ENCODE measurements around the gene MAD1L1.
"Not testable (repeated sequence)": the region's sequence is repeated elsewhere in the genome, so short reads cannot be mapped to it uniquely, and the experiment has no call there.

MAD1L1 gene

DNA sequence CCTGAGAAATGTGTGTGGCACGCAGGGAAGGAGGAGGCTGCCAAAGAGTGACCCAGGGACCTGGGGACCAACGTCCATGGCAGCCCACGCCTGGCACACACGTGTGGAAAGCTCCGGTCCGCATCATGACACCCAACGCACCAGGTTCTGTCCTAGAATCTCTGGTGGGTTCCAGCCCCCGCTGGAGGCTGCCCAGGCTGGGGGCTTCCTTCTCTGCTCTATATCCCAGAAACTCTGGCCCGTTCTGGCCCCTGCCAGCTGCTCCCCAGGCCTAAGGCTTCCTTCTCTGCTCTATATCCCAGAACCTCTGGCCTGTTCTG, 300.8 kb downstream of the MAD1L1 start:
- H3K4me3 ChIP-seq (ENCODE audit: low read depth in 1 of 5, low read length in 5 of 5) = no peak overlapping the region
- H3K27me3 ChIP-seq (ENCODE audit: control insufficient read depth in 5 of 5, insufficient read depth in 4 of 5, low read length in 5 of 5) = no peaks in the 10 kb centered on the region
- H3K27ac ChIP-seq (ENCODE audit: low read depth, low read length) = no peak overlapping the region
- H3K9me3 ChIP-seq (ENCODE audit: control insufficient read depth in 5 of 5, low read length in 5 of 5) = no peaks in the 10 kb centered on the region
- no peak overlapping the region for H3K9ac ChIP-seq (ENCODE audit: low read length in 5 of 5)
- H3K36me3 ChIP-seq (ENCODE audit: control insufficient read depth in 5 of 5, insufficient read depth in 5 of 5, low read length in 5 of 5) = peaks cover 0 to 18% (median 10%) of the 10 kb centered on the region in 5 donors
- H3K4me1 ChIP-seq (ENCODE audit: control insufficient read depth in 5 of 5, insufficient read depth in 5 of 5, low read length in 5 of 5) = peaks cover 0 to 5% (median 0%) of the 10 kb centered on the region in 5 donors

DNA sequence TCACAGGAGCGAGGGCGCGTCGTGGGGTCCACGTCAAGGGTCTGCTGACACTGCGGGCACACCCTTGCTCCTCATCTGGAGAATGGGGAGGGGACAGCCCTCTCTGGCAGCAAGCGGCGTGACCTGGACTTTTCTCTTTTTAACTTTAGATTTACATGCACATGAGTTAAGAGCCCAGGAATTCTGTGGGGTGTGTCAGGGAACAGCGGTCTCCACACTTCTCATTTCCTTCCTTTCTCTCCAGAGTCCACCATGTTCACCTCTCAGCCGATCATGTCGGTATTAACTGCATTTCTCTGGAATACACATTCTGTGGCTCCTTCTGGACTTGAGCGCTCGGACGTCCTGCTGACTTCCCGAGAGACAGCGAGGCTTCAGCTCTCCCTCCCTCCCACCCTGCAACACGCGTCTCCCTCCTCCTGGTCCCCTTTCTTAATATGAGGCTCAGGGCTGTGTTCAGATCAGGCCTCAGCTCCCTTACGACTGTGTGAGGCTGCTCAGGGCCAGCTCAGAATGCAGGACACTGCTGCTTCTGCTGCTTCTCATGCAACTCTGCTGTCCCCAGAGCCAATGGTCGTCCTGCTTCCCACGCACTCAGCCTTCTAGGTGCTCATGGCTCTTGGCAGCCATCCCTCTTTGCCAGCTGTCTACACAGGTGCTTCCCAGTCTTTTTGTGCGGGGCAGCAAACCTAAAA, 301.3 kb downstream of the MAD1L1 start:
- no peak overlapping the region for H3K9ac ChIP-seq (ENCODE audit: low read length in 5 of 5)

DNA sequence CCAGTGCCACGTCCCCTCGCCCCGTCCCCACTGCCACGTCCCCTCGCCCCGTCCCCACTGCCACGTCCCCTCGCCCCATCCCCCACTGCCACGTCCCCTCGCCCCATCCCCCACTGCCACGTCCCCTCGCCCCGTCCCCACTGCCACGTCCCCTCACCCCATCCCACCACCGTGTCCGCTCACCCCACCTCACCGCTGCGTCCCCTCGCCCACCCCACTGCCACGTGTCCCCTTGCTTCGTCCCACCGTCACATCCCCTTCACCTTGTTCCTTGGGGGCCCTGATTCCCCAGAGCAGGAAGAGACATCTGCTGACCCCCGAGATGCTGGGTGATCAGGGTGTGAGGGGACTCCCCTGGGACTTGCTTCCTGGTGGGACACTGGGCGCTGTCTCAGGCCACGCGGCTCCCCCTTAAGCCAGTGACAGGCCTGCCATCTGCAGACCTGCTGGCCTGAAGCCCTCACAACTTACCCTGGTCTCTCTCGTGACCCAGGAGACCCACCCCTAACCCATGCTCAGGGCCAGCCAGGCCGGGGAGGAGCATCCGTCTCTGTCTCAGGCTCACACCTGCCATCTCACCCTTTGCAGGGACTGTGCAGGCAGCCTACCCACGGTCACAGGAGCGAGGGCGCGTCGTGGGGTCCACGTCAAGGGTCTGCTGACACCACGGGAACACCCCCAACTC, 302.2 kb downstream of the MAD1L1 start:
- Histone ChIP-seq H3K4me1 (ENCODE audit: control insufficient read depth in 5 of 5, insufficient read depth in 5 of 5, low read length in 5 of 5) (peaks cover 0 to 5% (median 0%) of the 10 kb centered on the region in 5 donors), H3K4me3 (ENCODE audit: low read depth in 1 of 5, low read length in 5 of 5) (no peak overlapping the region), H3K9me3 (ENCODE audit: control insufficient read depth in 5 of 5, low read length in 5 of 5) (no peaks in the 10 kb centered on the region), H3K36me3 (ENCODE audit: control insufficient read depth in 5 of 5, insufficient read depth in 5 of 5, low read length in 5 of 5) (peaks cover 0 to 7% (median 2%) of the 10 kb centered on the region in 5 donors), H3K27me3 (ENCODE audit: control insufficient read depth in 5 of 5, insufficient read depth in 4 of 5, low read length in 5 of 5) (no peaks in the 10 kb centered on the region), H3K9ac (ENCODE audit: low read length in 5 of 5) (no peak overlapping the region), H3K27ac (ENCODE audit: low read depth, low read length) (no peak overlapping the region)

More for the DNA sequence above, 301.3 kb downstream of the MAD1L1 start:
- Histone ChIP-seq H3K9me3 (ENCODE audit: control insufficient read depth in 5 of 5, low read length in 5 of 5) (no peaks in the 10 kb centered on the region), H3K27me3 (ENCODE audit: control insufficient read depth in 5 of 5, insufficient read depth in 4 of 5, low read length in 5 of 5) (no peaks in the 10 kb centered on the region), H3K4me3 (ENCODE audit: low read depth in 1 of 5, low read length in 5 of 5) (no peak overlapping the region), H3K4me1 (ENCODE audit: control insufficient read depth in 5 of 5, insufficient read depth in 5 of 5, low read length in 5 of 5) (peaks cover 0 to 5% (median 0%) of the 10 kb centered on the region in 5 donors), H3K27ac (ENCODE audit: low read depth, low read length) (no peak overlapping the region), H3K36me3 (ENCODE audit: control insufficient read depth in 5 of 5, insufficient read depth in 5 of 5, low read length in 5 of 5) (peaks cover 0 to 15% (median 9%) of the 10 kb centered on the region in 5 donors)

DNA sequence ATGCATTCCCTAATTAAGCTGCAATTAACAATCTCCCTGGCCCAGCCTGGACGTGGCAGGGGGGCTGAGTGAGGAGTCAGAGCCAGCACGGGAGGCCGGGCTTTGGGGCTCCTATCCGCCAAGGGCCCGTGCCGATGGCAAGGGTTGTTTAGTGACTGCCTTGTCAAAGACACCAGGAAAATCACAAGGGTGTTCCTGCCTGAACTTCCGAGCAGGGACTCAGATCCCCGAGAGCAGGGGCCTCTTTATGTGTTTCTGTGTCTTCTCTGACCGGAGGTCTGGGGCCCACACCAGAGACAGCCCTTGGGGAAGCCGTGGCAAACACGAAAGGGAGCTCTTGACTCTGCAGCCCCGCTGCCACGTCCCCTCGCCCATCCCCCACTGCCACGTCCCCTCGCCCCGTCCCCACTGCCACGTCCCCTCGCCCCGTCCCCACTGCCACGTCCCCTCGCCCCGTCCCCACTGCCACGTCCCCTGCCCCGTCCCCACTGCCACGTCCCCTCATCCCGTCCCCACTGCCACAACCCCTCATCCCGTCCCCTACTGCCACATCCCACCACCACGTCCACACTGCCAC, 303.3 kb downstream of the MAD1L1 start:
- not testable (repeated sequence) for H3K4me1 ChIP-seq (ENCODE audit: control insufficient read depth in 5 of 5, insufficient read depth in 5 of 5, low read length in 5 of 5); H3K9ac ChIP-seq (ENCODE audit: low read length in 5 of 5); H3K27ac ChIP-seq (ENCODE audit: low read depth, low read length); H3K4me3 ChIP-seq (ENCODE audit: low read depth in 1 of 5, low read length in 5 of 5); H3K9me3 ChIP-seq (ENCODE audit: control insufficient read depth in 5 of 5, low read length in 5 of 5); H3K27me3 ChIP-seq (ENCODE audit: control insufficient read depth in 5 of 5, insufficient read depth in 4 of 5, low read length in 5 of 5); H3K36me3 ChIP-seq (ENCODE audit: control insufficient read depth in 5 of 5, insufficient read depth in 5 of 5, low read length in 5 of 5)

DNA sequence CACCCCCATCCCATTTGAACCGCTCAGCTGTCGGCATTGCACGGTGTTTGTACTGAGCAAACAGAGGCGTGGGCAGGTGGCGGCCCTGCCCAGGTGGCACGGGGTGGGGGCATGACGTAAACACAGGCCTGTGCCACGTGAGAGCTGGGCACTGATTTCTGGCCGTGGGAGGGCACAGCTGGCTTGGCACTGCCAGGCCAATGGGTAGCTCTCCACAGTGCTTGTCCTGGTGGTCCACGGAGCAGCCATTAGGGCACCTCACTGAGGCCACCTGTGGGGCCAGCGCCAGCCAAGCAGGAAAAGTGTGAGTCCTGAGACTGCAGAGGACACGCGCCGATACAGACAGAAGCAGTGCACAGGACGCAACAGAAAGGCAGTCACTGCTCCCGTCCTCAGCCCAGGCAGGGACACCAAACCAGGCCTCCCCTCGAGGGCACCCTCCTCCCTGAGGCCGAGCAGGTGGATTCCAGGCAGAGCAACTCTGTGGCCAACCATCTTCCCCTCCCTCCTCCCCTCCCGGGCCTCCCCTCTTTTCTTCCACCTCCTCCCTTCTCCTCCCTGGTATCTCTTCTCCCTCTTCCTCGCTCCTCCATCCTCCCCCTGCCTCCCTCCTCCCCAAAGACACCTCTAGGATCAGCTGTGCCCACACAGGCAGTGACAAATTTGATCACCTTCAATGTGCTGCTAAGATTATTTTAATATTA, 303.9 kb downstream of the MAD1L1 start:
- no peak overlapping the region for H3K27ac ChIP-seq (ENCODE audit: low read depth, low read length)
- H3K9me3 ChIP-seq (ENCODE audit: control insufficient read depth in 5 of 5, low read length in 5 of 5) = no peaks in the 10 kb centered on the region
- no peak overlapping the region for H3K4me3 ChIP-seq (ENCODE audit: low read depth in 1 of 5, low read length in 5 of 5)
- no peaks in the 10 kb centered on the region for H3K27me3 ChIP-seq (ENCODE audit: control insufficient read depth in 5 of 5, insufficient read depth in 4 of 5, low read length in 5 of 5)
- H3K36me3 ChIP-seq (ENCODE audit: control insufficient read depth in 5 of 5, insufficient read depth in 5 of 5, low read length in 5 of 5) = peaks cover 0 to 5% (median 0%) of the 10 kb centered on the region in 5 donors
- H3K9ac ChIP-seq (ENCODE audit: low read length in 5 of 5) = no peak overlapping the region
- H3K4me1 ChIP-seq (ENCODE audit: control insufficient read depth in 5 of 5, insufficient read depth in 5 of 5, low read length in 5 of 5) = peaks cover 0 to 5% (median 4%) of the 10 kb centered on the region in 5 donors

DNA sequence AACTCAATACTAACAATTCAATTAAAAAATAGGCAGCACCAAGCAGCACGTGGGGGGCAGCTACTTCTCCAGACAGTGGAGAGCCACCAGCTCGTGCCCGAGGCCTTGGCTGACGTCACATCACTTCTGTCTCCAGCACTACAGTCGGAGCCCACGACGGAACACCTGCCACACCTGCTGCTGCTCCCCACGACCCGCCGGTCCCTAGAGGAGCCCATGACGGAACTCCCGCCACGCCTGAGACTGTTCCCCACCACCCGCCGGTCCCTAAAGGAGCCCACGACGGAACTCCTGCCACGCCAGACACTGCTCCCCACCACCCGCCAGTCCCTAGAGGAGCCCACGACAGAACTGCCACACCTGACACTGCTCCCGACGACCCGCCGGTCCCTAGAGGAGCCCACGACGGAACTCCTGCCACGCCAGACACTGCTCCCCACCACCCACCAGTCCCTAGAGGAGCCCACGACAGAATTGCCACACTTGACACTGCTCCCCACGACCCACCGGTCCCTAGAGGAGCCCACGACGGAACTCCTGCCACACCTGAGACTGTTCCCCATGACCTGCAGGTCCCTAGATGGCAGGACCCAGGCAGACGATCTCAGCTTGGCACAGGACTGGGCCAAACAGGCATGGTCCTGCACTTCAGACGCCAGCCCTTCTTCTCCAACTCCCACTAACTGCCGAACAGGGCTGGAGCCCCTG, 304.7 kb downstream of the MAD1L1 start:
- Histone ChIP-seq H3K27ac (ENCODE audit: low read depth, low read length) (no peak overlapping the region), H3K4me3 (ENCODE audit: low read depth in 1 of 5, low read length in 5 of 5) (no peak overlapping the region), H3K9me3 (ENCODE audit: control insufficient read depth in 5 of 5, low read length in 5 of 5) (no peaks in the 10 kb centered on the region), H3K27me3 (ENCODE audit: control insufficient read depth in 5 of 5, insufficient read depth in 4 of 5, low read length in 5 of 5) (no peaks in the 10 kb centered on the region), H3K9ac (ENCODE audit: low read length in 5 of 5) (no peak overlapping the region), H3K4me1 (ENCODE audit: control insufficient read depth in 5 of 5, insufficient read depth in 5 of 5, low read length in 5 of 5) (peaks cover 0 to 5% (median 4%) of the 10 kb centered on the region in 5 donors), H3K36me3 (ENCODE audit: control insufficient read depth in 5 of 5, insufficient read depth in 5 of 5, low read length in 5 of 5) (peaks cover 0 to 5% (median 0%) of the 10 kb centered on the region in 5 donors)

DNA sequence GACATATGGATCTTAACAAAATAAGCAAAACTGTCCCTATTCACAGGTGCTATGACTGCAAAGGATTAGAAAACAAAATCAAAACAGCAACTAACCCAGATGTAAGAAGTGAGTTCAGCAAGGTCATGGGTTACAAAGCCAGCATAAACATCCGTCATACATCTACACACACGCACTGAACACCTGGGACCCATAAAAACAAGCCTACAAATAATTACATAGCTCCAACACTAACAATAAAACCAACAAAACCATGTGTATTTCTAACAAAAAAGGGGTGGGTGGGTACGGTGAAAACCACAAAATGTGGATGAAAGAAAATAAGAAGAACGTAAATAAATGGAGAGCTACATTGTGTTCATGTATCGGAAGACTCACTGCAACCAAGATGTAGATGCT, 305.8 kb downstream of the MAD1L1 start:
- H3K27me3 ChIP-seq (ENCODE audit: control insufficient read depth in 5 of 5, insufficient read depth in 4 of 5, low read length in 5 of 5) = no peaks in the 10 kb centered on the region
- no peak overlapping the region for H3K9ac ChIP-seq (ENCODE audit: low read length in 5 of 5)
- H3K4me3 ChIP-seq (ENCODE audit: low read depth in 1 of 5, low read length in 5 of 5) = no peak overlapping the region
- H3K9me3 ChIP-seq (ENCODE audit: control insufficient read depth in 5 of 5, low read length in 5 of 5) = no peaks in the 10 kb centered on the region
- H3K36me3 ChIP-seq (ENCODE audit: control insufficient read depth in 5 of 5, insufficient read depth in 5 of 5, low read length in 5 of 5) = peaks cover 0 to 5% (median 0%) of the 10 kb centered on the region in 5 donors
- no peak overlapping the region for H3K27ac ChIP-seq (ENCODE audit: low read depth, low read length)
- H3K4me1 ChIP-seq (ENCODE audit: control insufficient read depth in 5 of 5, insufficient read depth in 5 of 5, low read length in 5 of 5) = peaks cover 0 to 17% (median 12%) of the 10 kb centered on the region in 5 donors

DNA sequence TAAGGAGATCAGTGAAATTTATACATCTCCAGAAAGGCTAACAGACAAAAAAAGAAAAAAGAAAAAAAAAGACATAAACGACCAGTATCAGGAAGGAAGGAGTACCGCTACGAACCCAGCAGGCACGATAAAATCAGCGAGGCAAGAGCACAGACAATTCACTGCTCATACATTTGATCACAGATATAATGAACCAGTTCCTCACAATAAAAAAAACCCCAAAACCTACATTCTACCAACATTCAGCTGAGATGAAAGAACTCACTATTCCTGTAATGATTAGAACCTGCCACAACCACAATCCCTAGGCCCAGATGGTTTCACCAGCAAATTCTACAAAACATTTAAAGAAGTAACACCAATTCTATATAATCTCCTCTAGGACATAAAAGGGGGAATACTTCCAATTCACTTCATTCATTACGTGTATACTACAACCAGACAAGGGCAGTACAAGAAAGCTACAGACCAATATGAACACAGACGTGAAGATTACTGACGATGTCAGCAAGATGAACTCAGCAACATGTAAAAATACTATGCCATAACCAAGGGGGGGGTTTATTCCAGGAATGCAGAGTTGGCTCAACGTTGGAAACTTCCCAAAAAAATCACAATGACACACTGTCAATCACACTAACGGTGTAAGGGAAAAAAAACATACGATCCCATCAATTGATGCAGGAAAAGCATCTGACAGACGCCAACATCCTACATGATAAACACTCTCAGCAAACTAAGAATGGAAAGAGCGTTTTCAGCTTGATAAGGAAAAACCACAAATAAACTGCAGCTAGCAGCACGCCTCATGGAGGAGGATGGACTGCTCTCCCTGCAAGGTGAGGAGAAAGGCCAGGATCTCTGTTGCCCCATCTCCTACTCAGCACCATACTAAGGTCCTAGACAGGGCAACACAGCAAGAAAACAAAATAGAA, 306.5 kb downstream of the MAD1L1 start:
- Histone ChIP-seq H3K27ac (ENCODE audit: low read depth, low read length) (no peak overlapping the region), H3K4me3 (ENCODE audit: low read depth in 1 of 5, low read length in 5 of 5) (no peak overlapping the region), H3K4me1 (ENCODE audit: control insufficient read depth in 5 of 5, insufficient read depth in 5 of 5, low read length in 5 of 5) (peaks cover 0 to 19% (median 13%) of the 10 kb centered on the region in 5 donors), H3K9ac (ENCODE audit: low read length in 5 of 5) (no peak overlapping the region), H3K9me3 (ENCODE audit: control insufficient read depth in 5 of 5, low read length in 5 of 5) (no peaks in the 10 kb centered on the region), H3K27me3 (ENCODE audit: control insufficient read depth in 5 of 5, insufficient read depth in 4 of 5, low read length in 5 of 5) (no peaks in the 10 kb centered on the region), H3K36me3 (ENCODE audit: control insufficient read depth in 5 of 5, insufficient read depth in 5 of 5, low read length in 5 of 5) (peaks cover 0 to 3% (median 0%) of the 10 kb centered on the region in 5 donors)

DNA sequence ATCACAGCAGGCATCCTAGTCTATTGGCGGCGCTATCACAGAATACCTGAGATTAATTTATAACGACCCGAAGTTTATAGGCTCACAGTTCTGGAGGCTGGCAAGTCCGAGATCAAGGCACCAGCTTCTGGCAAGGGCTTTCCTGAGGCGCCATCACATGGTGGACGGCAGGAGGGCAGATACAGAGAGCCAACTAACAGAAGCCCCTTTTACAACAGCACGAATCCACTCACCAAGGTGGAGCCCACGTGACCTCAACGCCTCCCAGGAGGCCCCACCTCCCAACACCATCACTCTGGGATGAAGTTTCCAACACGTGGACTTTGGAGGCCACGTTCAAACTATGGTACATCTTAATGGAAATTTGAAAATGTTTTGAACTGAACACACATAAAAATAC, 307.4 kb downstream of the MAD1L1 start:
- H3K4me1 ChIP-seq (ENCODE audit: control insufficient read depth in 5 of 5, insufficient read depth in 5 of 5, low read length in 5 of 5) = peaks cover 0 to 25% (median 13%) of the 10 kb centered on the region in 5 donors
- H3K4me3 ChIP-seq (ENCODE audit: low read depth in 1 of 5, low read length in 5 of 5) = no peak overlapping the region
- no peaks in the 10 kb centered on the region for H3K27me3 ChIP-seq (ENCODE audit: control insufficient read depth in 5 of 5, insufficient read depth in 4 of 5, low read length in 5 of 5)
- peaks cover 0 to 3% (median 0%) of the 10 kb centered on the region in 5 donors for H3K36me3 ChIP-seq (ENCODE audit: control insufficient read depth in 5 of 5, insufficient read depth in 5 of 5, low read length in 5 of 5)
- H3K9me3 ChIP-seq (ENCODE audit: control insufficient read depth in 5 of 5, low read length in 5 of 5) = no peaks in the 10 kb centered on the region
- H3K27ac ChIP-seq (ENCODE audit: low read depth, low read length) = no peak overlapping the region
- no peak overlapping the region for H3K9ac ChIP-seq (ENCODE audit: low read length in 5 of 5)

Data from subcutaneous abdominal adipose tissue (tissue), 5 donors.